NCI-H1694 (cell line): ENCODE data around the gene ZNF414.
"Not testable (repeated sequence)": the region's sequence is repeated elsewhere in the genome, so short reads cannot be mapped to it uniquely, and the experiment has no call there.

Source experiments
- DNase-seq: peaks from one replicate; lab custom pipeline; 2025; lab: John Stamatoyannopoulos, UW

ZNF414 gene

DNA sequence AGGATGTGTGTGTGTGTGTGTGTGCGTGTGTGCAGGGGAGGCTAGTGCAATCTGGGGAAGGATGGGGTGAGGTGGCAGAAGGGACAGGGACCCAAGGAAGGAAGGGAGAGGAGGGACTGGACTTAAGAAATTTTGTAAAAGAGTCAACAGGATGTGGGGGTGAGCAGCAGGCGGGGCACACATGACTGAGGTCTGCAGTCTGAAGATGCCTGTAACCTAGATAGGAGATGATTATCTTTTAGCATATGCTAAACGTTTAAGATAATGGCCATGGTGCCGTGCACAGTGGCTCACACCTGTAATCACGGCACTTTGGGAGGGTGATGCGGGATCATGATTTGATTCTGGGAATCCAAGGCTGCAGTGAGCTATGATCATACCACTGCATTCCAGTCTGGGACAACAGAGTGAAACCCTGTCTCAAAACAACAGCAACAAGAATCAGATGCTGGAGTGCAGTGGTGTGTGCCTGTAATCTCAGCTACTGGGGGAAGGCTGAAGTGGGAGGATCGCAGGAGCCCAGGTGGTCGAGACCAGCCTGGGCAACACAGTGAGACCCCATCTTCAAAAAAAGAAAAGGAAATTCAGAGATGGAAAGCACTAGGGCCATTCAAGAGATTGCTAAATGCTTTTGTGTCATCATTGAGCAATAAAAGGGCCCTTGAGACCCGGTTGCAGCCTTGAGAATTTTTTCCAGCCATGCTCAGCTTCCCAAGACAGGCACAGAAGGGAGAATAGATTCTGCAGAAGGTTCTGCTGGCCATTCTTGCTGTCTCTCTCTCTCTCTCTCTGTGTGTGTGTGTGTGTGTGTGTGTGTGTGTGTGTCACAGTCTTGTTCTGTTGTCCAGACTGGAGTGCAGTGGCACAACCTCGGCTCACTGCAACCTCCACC, 3.8 kb upstream of the ZNF414 start:
- no peak for DNase-seq

DNA sequence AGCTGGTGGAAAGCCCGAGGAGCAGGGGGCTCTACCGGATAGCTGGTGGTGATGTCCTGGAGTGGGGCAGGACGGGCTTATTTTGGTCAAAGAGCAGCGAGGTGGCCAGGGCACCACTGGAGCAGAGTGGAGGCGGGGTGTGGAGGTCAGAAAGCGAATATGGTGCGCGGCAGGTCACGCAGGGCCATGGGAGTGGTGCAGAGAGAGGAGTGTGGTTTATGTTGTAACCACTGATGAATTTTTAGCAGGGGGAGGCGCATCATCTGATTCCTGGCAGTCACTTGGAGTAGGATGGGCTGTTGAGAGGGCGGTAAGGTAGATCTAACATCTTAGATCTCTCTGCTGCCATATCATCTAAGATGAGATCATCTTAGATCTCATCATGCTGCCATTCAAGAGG, 1.4 kb upstream of the ZNF414 start:
- no peak for DNase-seq

DNA sequence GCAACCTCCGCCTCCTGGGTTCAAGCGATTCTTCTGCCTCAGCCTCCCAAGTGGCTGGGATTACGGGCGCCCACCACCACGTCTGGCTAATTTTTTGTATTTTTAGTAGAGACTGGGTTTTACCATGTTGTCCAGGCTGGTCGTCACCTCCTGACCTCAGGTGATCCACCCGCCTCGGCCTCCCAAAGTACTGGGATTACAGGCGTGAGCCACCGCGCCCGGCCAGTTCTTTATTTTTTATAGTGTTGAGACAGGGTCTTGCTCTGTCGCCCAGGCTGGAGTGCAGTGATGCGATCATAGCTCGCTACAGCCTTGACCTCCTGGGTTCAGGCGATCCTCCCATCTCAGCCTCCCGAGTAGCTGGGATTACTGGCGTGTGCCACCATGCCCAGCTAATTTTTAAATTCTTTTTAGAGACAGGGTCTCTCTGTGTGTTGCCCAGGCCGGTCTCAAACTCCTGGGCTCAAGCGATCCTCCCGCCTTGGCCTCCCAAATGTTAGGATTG, 590 bp upstream of the ZNF414 start:
- not testable (repeated sequence) for DNase-seq

DNA sequence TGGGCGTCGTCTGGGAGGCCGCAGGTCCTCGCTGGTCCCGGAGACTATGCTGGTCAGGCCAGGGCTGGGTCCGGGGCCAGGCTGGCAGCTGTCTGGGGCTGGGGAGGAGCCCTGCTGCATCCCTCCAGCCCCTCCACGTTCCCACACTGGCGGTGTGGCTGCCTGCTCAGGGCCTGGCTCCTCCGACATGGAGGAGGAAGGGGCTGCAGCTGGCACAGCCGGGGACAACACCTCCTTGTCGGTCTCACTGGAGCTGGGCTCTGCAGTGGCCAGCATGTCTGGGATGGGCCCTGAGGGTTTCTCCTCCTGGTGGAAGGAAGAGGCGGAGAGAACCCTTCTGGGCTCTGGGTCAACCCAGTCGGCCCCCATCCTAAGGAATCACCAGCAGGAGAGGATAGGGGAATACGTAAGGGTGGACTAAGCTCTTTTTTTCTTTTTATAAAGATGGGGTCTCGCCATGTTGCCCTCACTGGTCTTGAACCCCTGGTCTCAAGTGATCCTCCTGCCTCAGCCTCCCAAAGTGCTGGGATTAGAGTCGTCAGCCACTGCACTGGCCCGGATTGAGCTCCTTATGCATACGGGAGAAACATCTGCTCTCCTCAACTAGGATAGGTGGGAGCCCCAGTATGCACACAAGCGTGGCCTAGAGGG, 806 bp downstream of the ZNF414 start:
- no peak for DNase-seq

DNA sequence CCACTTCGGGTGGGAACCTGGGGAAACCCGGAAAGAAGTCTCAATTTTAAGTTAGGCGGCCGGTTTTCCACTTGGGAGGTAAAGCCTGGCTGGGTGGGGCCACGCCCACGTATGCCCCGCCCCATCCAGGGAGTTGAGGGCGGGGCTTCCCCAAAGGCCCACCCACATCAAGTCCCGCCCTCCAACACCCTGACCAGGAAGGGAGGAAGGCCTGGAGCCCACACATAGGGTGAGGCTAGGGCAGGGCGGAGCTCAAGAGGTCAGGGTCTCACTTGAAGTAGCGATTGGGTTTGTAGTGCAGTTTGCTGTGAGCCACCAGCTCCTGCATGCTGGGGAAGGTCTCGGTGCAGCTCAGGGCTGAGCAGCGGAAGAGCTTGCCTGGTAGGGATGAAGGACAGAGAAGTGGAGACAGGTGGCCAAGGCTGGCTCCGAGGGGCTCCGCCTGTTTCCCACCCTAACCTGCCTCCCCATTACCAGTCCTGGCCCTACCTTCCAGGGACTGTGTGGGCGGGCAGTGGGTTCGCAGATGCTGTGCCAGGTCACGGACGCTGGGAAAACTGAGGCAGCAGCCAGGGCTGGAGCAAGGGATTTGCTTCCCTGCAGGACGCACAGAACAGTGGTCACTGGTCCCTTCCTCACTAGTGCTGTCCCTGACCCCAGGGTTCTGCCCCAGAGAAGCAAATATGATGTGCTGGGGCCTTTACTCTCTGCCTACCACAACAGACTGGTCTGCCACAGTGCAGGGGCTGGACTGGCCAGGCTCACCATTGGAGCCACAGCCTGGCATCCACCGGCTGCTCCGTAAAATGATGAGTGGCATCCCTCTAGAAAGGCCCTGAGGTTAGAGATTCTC, 1.6 kb downstream of the ZNF414 start:
- DNase-seq: no peak

DNA sequence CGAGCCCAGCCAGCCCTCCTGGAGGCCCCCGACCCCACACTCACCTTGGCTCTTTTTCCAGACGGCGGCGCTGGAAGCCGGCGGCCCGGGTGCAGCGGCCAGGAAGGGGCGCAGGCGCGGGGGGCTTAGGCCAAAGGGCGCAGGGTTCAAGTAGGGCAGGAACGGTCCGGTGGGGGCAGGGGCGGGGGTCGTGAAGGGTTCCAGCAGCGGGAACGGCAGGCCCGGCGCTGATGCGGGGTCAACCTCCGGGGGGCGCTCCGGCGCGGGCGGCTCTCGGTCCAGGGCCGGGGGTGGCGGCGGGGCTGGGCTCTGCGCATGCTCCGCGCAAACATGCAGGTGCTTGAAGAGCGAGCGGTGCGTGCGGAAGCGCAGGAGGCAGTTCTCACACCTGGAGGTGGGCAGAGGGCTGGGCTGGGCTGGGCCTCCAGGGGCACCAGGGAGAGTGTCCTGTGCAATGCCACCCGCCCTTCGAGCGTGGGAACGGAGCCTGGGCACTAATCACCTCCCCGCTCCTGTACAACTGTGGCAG, 2.3 kb downstream of the ZNF414 start:
- no peak for DNase-seq

DNA sequence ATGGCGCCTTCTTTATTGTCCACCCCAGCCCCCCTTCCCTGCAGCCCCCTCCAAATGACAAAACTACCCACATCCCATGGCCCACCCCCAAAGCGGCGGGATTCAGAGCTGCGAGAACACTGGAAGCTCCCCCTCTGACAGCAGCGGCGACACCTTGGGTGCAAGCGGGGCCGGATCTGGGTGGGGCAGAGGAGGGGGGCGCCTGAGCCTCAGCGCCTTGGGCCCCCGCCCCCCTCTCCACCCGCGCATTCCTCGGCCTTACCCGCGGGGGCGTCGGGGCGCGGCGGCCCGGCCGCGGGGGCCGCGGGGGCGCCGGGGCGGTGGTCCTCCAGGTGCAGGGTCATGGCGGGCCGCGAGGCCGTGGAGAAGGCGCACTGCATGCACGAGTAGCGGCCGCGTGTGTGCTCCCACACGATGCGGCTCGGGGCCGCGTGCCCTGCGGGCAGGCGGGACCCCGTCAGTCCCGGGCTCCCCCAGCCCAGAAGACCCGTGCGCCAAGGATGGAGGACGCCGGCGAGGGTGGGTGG, 3.3 kb downstream of the ZNF414 start:
- no peak for DNase-seq

DNA sequence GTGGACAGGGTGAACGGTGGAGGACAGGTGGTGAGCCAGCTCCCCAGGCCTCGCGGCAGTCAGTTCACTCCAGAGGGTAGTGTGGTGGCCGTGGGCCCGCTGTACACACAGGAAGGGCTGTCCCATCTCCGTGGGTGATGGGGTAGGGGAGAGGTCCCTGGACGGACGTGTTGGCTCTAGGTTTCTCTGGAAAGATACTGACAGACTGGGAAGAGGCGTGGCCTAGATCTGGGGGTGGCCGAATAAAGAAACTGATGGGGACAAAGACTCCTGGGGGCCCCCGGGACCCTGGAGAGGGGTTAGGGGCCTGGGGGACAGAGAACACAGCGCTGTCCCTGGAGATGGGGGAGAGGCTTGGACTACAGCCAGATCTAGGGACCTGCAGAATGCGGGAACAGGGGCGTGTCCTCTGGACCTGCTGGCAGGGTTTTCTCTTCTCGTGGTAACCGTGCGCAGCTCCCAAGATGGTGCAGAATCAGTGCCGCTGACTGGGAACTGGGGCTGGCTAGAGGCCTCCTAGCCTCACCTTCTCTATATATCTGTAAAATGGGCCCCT, 7.5 kb downstream of the ZNF414 start:
- DNase-seq: no peak

DNA sequence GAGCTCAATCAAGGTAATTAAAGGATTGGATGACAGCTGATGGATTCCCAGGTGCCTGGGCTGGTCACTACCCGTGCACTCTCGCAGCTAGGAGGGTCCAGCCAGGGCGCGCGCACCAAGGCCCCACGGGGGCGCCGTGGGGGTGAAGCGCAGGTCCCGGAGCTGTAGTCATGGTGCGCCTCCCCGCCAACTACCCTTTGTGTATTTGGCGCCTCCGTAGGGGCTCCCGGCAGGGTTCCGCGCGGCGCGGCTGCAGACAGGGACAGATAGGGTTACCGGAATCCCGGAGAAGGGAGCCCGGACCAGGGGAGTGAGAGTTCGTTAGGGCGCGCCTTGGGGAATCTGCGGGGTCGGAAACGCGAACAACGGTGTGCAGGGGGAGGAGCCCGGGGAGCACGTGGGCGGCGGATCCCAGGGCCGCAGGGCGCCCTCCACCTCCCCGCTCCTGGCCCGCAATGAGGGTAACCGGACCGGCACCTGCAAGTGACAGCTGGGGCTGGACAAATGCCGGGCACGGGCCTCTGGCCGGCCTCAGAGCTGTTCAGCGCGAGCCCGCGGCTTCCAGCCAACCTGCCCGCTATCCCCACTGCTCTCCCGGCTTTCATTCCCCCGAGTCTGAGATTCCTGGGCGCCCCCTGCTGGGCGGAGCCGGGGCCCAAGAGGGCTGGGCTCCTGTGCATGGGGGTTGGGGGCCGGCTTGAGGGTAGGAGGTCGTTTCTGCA, 8.1 kb downstream of the ZNF414 start:
- peak; percentile 36 for DNase-seq

DNA sequence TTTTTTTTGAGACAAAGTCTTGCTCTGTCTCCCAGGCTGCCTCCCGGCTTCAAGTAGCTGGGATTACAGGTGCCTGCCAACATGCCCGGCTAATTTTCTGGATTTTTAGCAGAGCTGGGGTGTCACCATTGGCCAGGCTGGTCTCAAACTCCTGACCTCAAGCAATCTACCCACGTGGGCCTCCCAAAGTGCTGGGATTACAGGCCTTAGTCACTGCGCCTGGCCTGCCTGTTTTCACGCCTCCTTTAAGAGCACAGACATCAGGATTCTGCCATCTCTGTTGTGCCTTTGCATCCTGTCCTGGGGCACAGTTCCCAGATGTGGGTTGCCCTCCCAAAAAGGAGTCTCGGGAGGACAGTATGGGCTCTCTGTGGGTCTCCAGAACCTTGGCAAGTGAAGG, 9.0 kb downstream of the ZNF414 start:
- no peak for DNase-seq

DNA sequence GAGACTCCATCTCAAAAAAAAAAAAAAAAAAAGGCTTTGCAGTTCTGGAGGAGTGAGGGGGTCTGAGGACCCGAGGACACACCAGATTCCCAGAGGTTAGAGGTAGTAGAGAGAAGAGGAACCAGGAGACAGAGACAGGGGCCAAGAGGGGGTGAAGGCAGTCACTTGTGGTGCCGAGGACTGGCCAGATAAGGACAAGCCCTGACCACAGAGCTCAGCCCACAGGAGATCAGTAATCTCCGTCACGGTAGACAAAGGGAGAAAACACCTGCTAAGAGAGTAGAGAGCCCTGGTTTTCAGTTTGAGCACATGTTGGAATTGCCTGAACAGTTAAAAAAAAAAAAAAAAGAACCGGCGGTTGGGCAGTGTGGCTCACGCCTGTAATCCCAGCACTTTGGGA, 9.8 kb downstream of the ZNF414 start:
- no peak for DNase-seq

DNA sequence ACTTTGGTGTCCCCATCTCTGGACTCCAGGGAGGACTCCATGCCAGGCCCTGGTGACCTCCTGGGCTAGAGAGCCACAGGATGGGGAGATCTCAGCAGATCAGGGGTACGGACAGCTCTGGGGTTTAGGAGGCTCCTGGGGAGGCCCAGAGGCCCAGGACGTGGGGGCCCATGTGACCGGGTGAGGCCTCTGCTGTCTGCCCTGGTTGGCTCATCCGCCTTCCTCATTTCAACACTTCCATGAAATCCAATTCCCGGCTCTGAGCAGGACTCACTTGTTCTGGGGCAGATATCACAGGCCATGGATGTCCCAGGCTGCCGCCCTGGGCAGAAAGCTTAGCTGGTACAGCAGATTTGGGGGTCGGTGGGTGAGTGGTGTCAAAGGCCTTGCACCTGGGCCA, 10.5 kb downstream of the ZNF414 start:
- DNase-seq: no peak

DNA sequence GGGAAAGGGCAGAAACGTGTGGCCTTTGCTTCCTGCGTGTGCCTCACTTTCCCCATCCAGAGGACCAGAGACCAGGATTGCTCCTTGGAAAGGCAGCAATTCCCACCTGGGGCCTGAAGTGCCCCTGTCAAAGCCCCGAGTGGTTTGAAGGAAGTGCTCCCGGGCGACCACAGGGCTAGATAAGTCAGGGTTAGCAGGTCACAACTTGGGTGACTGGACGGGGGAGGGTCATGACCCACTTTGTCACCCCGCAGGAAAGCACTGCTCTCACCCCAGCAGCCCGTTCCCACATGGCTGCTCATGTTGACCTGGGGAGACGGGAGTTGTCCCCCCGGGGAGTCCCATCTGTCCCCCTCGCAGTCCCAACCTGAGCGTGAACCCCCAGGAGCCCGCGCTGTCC, 12.0 kb downstream of the ZNF414 start:
- no peak for DNase-seq

DNA sequence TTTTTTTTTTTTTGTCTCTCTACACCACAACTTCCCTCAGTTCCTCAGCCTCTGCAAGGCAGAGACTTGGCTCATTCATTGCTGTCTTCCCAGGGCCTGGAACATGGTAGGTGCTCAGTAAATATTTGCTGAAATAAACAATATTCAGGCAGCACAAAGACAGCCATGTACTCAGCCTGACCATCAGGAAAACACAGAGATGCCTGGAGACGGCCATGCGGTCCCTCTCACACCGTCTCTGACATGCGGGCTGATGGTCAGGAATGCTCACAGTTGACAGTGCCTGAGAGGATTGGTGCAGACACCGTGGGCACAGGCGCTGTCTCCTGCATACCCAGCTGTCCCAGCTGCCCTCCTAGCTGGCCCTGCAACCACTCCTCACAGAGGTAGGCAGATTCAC, 12.5 kb downstream of the ZNF414 start:
- no peak for DNase-seq

DNA sequence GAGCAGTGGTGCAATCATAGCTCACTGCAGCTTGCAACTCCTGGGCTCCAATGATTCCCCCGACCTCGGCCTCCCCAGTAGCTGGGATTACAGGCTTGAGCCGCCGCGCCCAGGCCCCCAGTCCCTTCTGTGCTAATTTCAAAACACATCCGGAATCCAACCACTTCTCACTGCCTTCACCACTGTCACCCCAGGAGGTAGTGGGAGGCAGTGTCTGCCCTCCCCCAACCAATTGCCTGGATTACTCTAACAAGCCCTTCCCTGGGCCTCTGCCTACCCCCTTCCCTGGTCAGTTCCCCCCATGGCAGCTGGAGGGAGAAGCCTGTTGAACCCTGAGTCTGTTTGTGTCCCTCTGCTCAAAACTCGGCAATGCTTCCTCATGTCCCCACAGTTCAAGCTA, 13.8 kb downstream of the ZNF414 start:
- no peak for DNase-seq

DNA sequence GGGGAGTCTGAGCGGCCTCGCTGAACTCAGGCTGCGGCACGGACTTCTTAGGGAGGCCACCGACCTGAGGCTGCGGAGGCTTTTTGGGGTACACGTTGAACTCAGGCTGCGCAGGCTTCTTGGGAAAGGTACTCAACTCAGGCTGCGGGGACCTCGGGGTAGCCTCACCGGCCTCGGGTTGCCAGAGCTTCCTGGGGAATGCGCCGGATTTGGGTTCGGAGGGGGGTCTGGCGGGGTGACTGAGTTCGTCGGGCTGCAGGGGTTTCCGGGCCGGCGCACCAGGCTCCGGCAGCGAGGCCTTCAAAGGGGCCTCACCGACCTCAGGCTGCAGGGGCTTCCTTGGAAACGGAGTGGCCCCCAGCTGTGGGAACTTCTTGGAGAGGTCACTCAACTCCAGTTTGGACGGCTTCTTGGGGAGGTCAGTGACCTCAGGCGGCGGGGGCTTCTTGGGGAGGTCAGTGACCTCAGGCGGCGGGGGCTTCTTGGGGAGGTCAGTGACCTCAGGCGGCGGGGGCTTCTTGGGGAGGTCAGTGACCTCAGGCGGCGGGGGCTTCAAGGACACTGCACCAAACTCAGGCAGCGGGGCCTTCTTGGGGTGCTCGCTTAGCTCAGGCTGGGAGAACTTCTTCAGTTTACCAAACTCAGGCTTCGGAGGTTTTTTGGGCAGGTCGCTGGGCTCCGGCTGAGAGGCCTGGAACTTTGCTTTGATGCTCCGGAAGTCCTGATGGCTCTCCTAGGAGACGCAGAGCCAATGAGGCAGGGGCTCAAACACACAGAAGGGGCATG, 14.7 kb downstream of the ZNF414 start:
- no peak for DNase-seq

DNA sequence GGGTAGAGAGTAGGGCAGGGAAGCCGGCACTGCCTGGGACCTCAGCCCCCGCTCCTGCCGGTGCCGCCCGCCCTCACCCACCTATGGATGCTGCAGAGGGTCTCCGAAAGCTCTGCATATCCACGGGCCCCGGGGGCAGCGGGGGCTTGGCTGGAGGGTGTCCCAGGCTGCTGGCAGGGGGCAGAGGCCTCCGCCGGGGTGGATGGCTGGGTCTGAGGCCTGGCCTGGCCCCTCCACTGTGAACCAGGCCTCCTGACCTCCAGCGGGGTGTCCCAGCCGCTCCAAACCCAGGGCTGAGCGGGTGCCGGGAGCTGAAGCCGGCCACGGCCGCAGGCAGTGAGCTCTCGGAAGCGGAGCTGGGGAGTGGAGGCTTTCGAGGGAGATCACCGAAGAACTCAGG, 15.7 kb downstream of the ZNF414 start:
- no peak for DNase-seq

DNA sequence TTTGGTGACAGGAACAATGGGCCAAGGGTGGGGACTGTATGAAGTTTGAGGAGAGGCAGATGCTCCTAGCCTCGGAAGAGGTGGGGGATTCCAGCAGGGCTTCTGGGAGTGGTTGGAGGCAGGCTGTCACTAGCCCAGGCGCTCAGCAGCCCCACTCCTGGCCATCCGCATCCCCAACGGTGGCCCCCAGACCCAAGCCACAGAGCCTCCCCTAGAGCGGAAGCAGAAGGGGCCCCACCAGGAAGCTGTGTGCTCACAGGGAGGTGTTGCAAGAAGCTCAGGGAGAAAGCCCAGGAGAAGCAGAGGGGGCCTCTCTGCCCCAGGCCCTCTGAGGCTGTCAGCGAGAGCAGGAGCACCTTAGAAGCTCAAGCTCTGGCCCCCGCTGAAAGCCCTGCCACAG, 19.8 kb downstream of the ZNF414 start:
- DNase-seq: no peak

DNA sequence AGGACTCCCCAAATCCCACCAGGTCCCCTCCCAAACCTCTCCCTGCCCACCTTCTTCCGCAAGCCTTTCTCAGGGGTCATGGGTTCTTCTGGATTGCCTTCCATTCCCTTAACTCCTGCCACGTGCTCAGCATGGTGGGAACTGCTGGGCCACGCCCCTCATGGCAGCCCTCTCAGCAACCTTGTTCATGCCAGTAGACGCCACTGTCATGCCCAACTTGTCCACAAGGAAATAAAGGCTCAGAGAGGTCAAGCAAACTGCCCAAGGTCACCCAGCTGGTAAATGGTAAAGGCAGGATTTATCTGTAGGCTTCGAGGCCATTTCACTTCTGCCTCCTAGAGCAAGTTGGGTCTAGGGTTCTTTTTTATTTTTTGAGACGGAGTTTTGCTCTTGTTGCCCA, 22.4 kb downstream of the ZNF414 start:
- no peak for DNase-seq

DNA sequence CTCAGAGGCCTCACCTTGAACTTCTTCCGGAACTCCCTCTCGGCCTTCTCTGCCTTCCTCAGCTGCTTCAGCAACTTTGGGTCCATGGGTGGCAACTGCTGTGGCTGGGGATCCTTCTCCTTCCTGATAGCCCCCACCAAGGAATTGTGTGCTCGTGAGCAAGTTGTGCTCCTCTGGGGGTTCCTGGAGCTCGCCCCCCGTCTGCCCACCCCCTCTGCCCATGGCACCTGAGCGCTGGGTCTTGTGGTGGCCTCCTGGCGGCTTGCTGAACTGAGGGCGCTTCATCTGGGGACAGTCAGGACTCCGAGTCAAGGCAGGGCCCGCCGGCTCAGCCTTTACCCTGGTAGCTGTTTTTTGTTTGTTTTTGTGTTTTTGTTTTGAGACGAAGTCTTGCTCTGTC, 23.1 kb downstream of the ZNF414 start:
- DNase-seq: no peak
